ENCODE results near the gene ADA. TPM values are rescaled to one million over a fixed set of nuclear protein-coding genes. Genes with fewer than 3 reads are reported as not detected.

ADA gene
- total and polyA plus RNA-seq, 2 of the 4 experiments (the other 2 are of a cell fraction) = 8.1 to 11.0 TPM

GRCh38 chr20:44696315-44696714, 44.8 kb upstream of the ADA start:
- H3K27ac ChIP-seq (ENCODE audit: insufficient read depth, low read length) = peak overlapping the region; percentile 81
- peaks cover 35% of the 10 kb centered on the region for H3K4me1 ChIP-seq (ENCODE audit: control insufficient read depth, insufficient read depth, low read length)
- peaks cover 2% of the 10 kb centered on the region; the same call in 1 of the 2 replicates for H4K20me1 ChIP-seq (ENCODE audit: insufficient read depth, low read length)
- peak overlapping the region; percentile 49; the same call in 1 of the 2 replicates for H3K23ac ChIP-seq (ENCODE audit: low read depth, low read length)
- H3K56ac ChIP-seq (ENCODE audit: extremely low read depth, insufficient read depth, low read length) = 0 out of 2 replicates have a peak overlapping the region, but pooled peaks have one; percentile 36
- no peak overlapping the region for H2AK9ac ChIP-seq (replicated peaks; ENCODE audit: low read depth, low read length, poor library complexity)
- H4K5ac ChIP-seq (ENCODE audit: low read depth, low read length) = peak overlapping the region; percentile 86
- no peaks in the 10 kb centered on the region for H3K79me1 ChIP-seq (ENCODE audit: low read depth in 1 of 2, low read length in 2 of 2)
- peak overlapping the region; percentile 74 for H3K4ac ChIP-seq (ENCODE audit: low read depth, low read length)
- H4K8ac ChIP-seq (ENCODE audit: low read depth in 2 of 2, low read length in 2 of 2) = peak overlapping the region; percentile 76
- WGBS, 2 experiments (ENCODE audit: extremely low coverage in 2 of 2, insufficient read length in 1 of 2) = no CpG with 5 or more reads among the region's 3 CpGs
- no peak overlapping the region for H3K4me2 ChIP-seq (ENCODE audit: low read depth, low read length)
- H3K18ac ChIP-seq (ENCODE audit: low read depth, low read length) = peak overlapping the region; percentile 81
- POLR2A ChIA-PET (ENCODE audit: unreplicated experiment) = no interaction called here
- CTCF ChIA-PET = no interaction called here
- dilution Hi-C loops (cut with HindIII; ENCODE audit: low sequenced_read_pairs, unreplicated experiment) (no loop called here), in situ Hi-C loops (cut with MboI; ENCODE audit: low sequenced_read_pairs) (no loop called here), intact Hi-C loops (cut with micrococcal nuclease) (loop anchor here (10.0 kb wide), 1 partner anchor 1078 kb away; no protein-coding TSS in a partner anchor)
- ATAC-seq (ENCODE audit: low read depth) (no peak), DNase-seq (no peak)
- H2BK15ac ChIP-seq (ENCODE audit: low read depth, low read length) = peak overlapping the region; percentile 78; the same call in 2 of the 3 replicates
- TF ChIP-seq POLR2A (IDR thresholded peaks at IDR 0.05; ENCODE audit: low read depth, low read length) (no peak), CHD1 (IDR thresholded peaks at IDR 0.05; ENCODE audit: low read depth, low read length) (no peak), SMC3 (IDR thresholded peaks at IDR 0.05; ENCODE audit: low read depth, low read length) (no peak), FOS (IDR thresholded peaks at IDR 0.05; ENCODE audit: low read depth, low read length) (no peak), CEBPB (IDR thresholded peaks at IDR 0.05; ENCODE audit: low read depth, low read length) (no peak), RCOR1 (IDR thresholded peaks at IDR 0.05; ENCODE audit: insufficient replicate concordance, low read length) (no peak), MAFK (IDR thresholded peaks at IDR 0.05; ENCODE audit: low read depth, low read length) (no peak), NFE2L2 (IDR thresholded peaks at IDR 0.05; ENCODE audit: low read depth, low read length) (no peak), BHLHE40 (IDR thresholded peaks at IDR 0.05; ENCODE audit: low read depth, low read length) (no peak), RFX5 (IDR thresholded peaks at IDR 0.05; ENCODE audit: low read depth, low read length) (no peak), MXI1 (IDR thresholded peaks at IDR 0.05; ENCODE audit: borderline replicate concordance, low read depth, low read length) (no peak)
- TF ChIP-seq, protein P1, sequence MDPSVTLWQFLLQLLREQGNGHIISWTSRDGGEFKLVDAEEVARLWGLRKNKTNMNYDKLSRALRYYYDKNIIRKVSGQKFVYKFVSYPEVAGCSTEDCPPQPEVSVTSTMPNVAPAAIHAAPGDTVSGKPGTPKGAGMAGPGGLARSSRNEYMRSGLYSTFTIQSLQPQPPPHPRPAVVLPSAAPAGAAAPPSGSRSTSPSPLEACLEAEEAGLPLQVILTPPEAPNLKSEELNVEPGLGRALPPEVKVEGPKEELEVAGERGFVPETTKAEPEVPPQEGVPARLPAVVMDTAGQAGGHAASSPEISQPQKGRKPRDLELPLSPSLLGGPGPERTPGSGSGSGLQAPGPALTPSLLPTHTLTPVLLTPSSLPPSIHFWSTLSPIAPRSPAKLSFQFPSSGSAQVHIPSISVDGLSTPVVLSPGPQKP (IDR thresholded peaks at IDR 0.05; ENCODE audit: borderline replicate concordance, low read depth, low read length) = no peak
- TF ChIP-seq, protein P2, sequence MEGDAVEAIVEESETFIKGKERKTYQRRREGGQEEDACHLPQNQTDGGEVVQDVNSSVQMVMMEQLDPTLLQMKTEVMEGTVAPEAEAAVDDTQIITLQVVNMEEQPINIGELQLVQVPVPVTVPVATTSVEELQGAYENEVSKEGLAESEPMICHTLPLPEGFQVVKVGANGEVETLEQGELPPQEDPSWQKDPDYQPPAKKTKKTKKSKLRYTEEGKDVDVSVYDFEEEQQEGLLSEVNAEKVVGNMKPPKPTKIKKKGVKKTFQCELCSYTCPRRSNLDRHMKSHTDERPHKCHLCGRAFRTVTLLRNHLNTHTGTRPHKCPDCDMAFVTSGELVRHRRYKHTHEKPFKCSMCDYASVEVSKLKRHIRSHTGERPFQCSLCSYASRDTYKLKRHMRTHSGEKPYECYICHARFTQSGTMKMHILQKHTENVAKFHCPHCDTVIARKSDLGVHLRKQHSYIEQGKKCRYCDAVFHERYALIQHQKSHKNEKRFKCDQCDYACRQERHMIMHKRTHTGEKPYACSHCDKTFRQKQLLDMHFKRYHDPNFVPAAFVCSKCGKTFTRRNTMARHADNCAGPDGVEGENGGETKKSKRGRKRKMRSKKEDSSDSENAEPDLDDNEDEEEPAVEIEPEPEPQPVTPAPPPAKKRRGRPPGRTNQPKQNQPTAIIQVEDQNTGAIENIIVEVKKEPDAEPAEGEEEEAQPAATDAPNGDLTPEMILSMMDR (conservative IDR thresholded peaks at IDR 0.05; ENCODE audit: low read depth, low read length) = no peak
- TF ChIP-seq, protein P3, sequence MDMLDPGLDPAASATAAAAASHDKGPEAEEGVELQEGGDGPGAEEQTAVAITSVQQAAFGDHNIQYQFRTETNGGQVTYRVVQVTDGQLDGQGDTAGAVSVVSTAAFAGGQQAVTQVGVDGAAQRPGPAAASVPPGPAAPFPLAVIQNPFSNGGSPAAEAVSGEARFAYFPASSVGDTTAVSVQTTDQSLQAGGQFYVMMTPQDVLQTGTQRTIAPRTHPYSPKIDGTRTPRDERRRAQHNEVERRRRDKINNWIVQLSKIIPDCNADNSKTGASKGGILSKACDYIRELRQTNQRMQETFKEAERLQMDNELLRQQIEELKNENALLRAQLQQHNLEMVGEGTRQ (IDR thresholded peaks at IDR 0.05; ENCODE audit: low read depth, low read length) = no peak
- no peak overlapping the region for H2AFZ ChIP-seq (replicated peaks; ENCODE audit: low read length, poor library complexity)
- H3K9me1 ChIP-seq (ENCODE audit: insufficient read depth, low read length) = peaks cover 9% of the 10 kb centered on the region
- no peak overlapping the region for H3K4me3 ChIP-seq (ENCODE audit: insufficient read depth, low read depth, low read length)
- H2BK20ac ChIP-seq (ENCODE audit: low read depth, low read length) = peak overlapping the region; percentile 85
- peak overlapping the region; percentile 76 for H2BK120ac ChIP-seq (ENCODE audit: low read depth, low read length)
- H4K91ac ChIP-seq (ENCODE audit: insufficient read depth, low read depth, low read length) = peak overlapping the region; percentile 82
- peaks cover 8% of the 10 kb centered on the region for H3K9me3 ChIP-seq (ENCODE audit: control insufficient read depth, insufficient read depth, low read length)
- H3K27me3 ChIP-seq (ENCODE audit: control insufficient read depth, insufficient read depth, low read length) = no peaks in the 10 kb centered on the region
- H3K36me3 ChIP-seq (ENCODE audit: control insufficient read depth, insufficient read depth, low read length) = no peaks in the 10 kb centered on the region
- peak overlapping the region; percentile 52 for H2BK5ac ChIP-seq (ENCODE audit: low read depth, low read length, poor library complexity, severe bottlenecking)
- peak overlapping the region; percentile 82 for H2AK5ac ChIP-seq (ENCODE audit: low read depth, low read length)
- H3K9ac ChIP-seq (ENCODE audit: low read depth, low read length) = 0 out of 2 replicates have a peak overlapping the region, but pooled peaks have one; percentile 15
- peak overlapping the region; percentile 49 for H3K14ac ChIP-seq (replicated peaks; ENCODE audit: low read depth, low read length)
- BruUV-seq (replicated peaks) = no TSS peak
